ENCODE data around the gene CYB5R3. TPM values are rescaled to one million over a fixed set of nuclear protein-coding genes. Genes with fewer than 3 reads are reported as not detected.

Gene CYB5R3
- total RNA-seq, 1 donor = 84.3 TPM

DNA sequence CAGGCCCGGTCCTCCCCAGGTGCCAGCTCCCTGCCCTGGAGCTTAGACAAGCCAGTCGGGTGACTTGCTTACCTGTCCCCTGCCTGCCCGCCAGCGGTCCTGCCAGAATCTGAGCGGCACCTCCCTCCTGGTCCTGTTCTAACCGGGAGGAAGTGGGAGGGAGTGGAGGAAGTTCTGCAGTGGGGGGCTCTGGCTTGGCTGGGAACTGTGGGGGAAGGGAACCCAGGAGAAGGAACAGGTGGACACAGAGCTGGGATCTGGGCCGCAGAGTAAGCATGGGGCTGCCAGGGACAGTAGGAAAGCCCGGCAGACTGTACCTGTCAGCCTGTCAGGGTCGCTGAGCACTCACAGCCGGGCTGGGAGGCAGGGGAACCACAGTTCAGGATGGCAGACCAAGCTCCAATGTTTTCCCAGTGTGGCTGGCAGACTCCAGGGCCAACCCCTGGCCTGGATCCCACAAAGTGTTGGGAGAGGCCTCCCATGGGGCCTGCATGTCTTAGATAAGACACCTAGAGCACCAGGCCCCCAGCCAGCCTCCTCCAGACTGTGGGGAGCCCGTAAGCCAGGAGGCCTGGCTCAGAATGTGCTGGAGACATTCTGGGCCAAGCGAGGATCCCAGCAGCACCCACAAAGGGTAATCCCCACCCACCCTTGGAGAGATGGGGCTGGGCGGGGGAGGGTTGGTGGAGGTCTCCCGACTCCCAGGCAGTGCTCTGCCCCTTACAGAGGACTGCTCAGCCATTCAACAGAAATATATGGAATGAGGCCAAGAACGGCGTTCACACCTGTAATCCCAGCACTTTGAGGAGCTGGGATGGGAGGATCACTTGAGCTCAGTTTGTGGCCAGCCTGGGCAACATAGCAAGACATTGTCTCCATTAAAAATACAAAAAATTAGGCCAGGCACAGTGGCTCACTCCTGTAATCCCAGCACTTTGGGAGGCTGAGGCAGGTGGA is 2.3 kb downstream of the CYB5R3 start:
- Histone ChIP-seq H3K9me3 (ENCODE audit: low read depth, low read length) (no peaks in the 10 kb centered on the region), H3K27me3 (ENCODE audit: insufficient read depth, low read length) (no peaks in the 10 kb centered on the region), H3K4me2 (ENCODE audit: insufficient read depth, low read length) (no peak overlapping the region), H3K36me3 (ENCODE audit: insufficient read depth, low read length) (no peaks in the 10 kb centered on the region), H3K79me2 (ENCODE audit: insufficient read depth, low read length) (peaks cover 77% of the 10 kb centered on the region), H3K4me1 (ENCODE audit: insufficient read depth, low read length) (peaks cover 44% of the 10 kb centered on the region), H3K27ac (ENCODE audit: low read depth, low read length) (no peak overlapping the region), H4K20me1 (ENCODE audit: insufficient read depth, low read length) (peaks cover 48% of the 10 kb centered on the region), H2AFZ (ENCODE audit: low read length) (no peak overlapping the region), H3K4me3 (ENCODE audit: insufficient read depth, low read length) (no peak overlapping the region)
- DNase-seq (ENCODE audit: insufficient read length, low spot score, missing footprints) = peak; percentile 86
- TF ChIP-seq, protein P1, sequence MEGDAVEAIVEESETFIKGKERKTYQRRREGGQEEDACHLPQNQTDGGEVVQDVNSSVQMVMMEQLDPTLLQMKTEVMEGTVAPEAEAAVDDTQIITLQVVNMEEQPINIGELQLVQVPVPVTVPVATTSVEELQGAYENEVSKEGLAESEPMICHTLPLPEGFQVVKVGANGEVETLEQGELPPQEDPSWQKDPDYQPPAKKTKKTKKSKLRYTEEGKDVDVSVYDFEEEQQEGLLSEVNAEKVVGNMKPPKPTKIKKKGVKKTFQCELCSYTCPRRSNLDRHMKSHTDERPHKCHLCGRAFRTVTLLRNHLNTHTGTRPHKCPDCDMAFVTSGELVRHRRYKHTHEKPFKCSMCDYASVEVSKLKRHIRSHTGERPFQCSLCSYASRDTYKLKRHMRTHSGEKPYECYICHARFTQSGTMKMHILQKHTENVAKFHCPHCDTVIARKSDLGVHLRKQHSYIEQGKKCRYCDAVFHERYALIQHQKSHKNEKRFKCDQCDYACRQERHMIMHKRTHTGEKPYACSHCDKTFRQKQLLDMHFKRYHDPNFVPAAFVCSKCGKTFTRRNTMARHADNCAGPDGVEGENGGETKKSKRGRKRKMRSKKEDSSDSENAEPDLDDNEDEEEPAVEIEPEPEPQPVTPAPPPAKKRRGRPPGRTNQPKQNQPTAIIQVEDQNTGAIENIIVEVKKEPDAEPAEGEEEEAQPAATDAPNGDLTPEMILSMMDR (IDR thresholded peaks at IDR 0.05; ENCODE audit: extremely low read depth, low read depth, low read length) = no peak

DNA sequence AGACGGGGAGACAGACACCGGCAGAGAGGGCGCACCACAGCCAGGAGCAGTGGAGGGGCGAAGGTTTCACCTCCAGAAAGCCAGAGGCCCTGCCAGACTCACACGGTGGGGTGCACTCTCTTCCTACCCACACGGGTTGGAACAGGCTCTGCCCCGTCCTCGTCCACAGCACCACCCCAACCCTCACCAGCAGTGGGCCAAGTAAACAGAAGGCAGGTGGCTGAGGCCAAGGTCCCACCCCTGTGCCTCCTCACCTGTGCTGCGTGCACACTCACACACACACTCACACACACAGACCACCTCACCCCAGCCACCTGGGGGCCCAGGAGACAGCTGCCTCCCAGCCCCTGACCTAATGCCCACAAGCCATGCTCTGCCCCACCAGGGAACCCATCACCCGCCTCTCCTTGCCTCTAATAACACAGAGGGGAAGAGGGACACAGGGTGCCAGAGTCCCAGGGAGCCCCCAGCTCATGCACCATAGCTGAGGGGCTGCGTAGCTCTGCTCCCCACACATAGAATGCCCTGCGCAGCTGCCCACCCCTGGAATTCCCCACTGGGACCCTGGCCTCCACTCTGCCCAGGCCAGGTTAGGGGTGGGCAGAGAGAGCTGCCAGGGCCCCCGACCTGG is 3.1 kb downstream of the CYB5R3 start:
- peak overlapping the region; percentile 63 for H3K27ac ChIP-seq (ENCODE audit: low read depth, low read length)
- DNase-seq (ENCODE audit: insufficient read length, low spot score, missing footprints) = peak; percentile 82

DNA sequence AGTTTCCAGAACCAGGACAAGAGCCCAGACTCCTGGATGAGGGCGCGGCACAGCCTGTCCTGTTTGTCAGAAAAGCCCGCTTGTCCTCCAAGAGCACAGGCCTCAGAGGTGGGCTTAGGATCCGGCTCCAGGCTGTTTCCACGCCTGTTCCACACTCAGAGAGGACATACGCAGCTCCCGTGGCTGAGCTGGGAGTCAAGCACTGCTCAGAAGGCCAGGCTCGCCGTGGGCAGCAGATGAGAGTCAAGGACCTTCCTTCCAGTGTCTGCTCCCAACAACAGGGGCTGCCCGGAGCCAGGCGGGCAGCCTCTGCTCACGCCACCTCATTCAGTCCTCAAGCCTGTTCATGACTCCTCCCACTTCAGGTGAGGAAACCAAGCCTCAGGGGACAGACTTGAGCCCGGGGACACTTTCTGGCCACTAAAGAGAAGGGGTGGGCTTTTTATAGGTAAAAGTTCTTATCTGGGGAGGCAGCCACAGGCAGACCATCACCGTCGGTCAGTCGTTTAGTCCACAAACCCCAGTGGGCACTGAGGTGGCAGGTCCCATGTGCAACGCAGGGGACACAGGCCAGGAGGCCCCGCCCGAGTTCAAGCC is 3.8 kb downstream of the CYB5R3 start:
- H3K4me2 ChIP-seq (ENCODE audit: insufficient read depth, low read length) = peak overlapping the region; percentile 66
- H2AFZ ChIP-seq (ENCODE audit: low read length) = no peak overlapping the region
- no peaks in the 10 kb centered on the region for H3K27me3 ChIP-seq (ENCODE audit: insufficient read depth, low read length)
- H4K20me1 ChIP-seq (ENCODE audit: insufficient read depth, low read length) = peaks cover 51% of the 10 kb centered on the region
- peaks cover 44% of the 10 kb centered on the region for H3K4me1 ChIP-seq (ENCODE audit: insufficient read depth, low read length)
- TF ChIP-seq, protein P1 (IDR thresholded peaks at IDR 0.05; ENCODE audit: extremely low read depth, low read depth, low read length) = no peak
- H3K36me3 ChIP-seq (ENCODE audit: insufficient read depth, low read length) = no peaks in the 10 kb centered on the region
- peak; percentile 91 for DNase-seq (ENCODE audit: insufficient read length, low spot score, missing footprints)
- peaks cover 90% of the 10 kb centered on the region for H3K79me2 ChIP-seq (ENCODE audit: insufficient read depth, low read length)
- H3K27ac ChIP-seq (ENCODE audit: low read depth, low read length) = peak overlapping the region; percentile 63
- H3K4me3 ChIP-seq (ENCODE audit: insufficient read depth, low read length) = peak overlapping the region; percentile 38
- H3K9me3 ChIP-seq (ENCODE audit: low read depth, low read length) = no peaks in the 10 kb centered on the region

More for the DNA sequence above, 3.1 kb downstream of the CYB5R3 start:
- Histone ChIP-seq H3K36me3 (ENCODE audit: insufficient read depth, low read length) (no peaks in the 10 kb centered on the region), H3K4me1 (ENCODE audit: insufficient read depth, low read length) (peaks cover 44% of the 10 kb centered on the region), H3K79me2 (ENCODE audit: insufficient read depth, low read length) (peaks cover 85% of the 10 kb centered on the region), H2AFZ (ENCODE audit: low read length) (no peak overlapping the region), H3K27me3 (ENCODE audit: insufficient read depth, low read length) (no peaks in the 10 kb centered on the region), H4K20me1 (ENCODE audit: insufficient read depth, low read length) (peaks cover 48% of the 10 kb centered on the region), H3K4me2 (ENCODE audit: insufficient read depth, low read length) (peak overlapping the region; percentile 66), H3K9me3 (ENCODE audit: low read depth, low read length) (no peaks in the 10 kb centered on the region), H3K4me3 (ENCODE audit: insufficient read depth, low read length) (no peak overlapping the region)
- TF ChIP-seq, protein P1 (IDR thresholded peaks at IDR 0.05; ENCODE audit: extremely low read depth, low read depth, low read length) = no peak
